HEK293 (cell line): ENCODE data around the gene DUSP1.

ENCODE experiments used
- CTCF ChIA-PET: fragments of 350-600 bp; formaldehyde crosslinking; extraction: SDS; loops from one replicate; lab custom pipeline; 2021; ENCODE audit warnings: antibody characterized with exemption; lab: Yijun Ruan, JAX
- POLR2A ChIA-PET: fragments of 300-600 bp; formaldehyde crosslinking; extraction: SDS; loops from one replicate; lab custom pipeline; 2020; ENCODE audit warnings: antibody characterized with exemption, inconsistent platforms; lab: Yijun Ruan, JAX
- H3K27ac ChIP-seq: fragments of 200-500 bp; sonication (Bioruptor generic); 2 replicates; pipeline ENCODE4 v1.5.1; 2014; ENCODE audit warnings: low read depth, low read length, control low read depth, inconsistent platforms; ENCODE audit errors: extremely low read depth
- H3K36me3 ChIP-seq, 2 experiments: fragments of 200-500 bp in 1 of 2; sonication (Bioruptor generic) in 1 of 2; 1 replicate in 1 of 2; 2 replicates in 1 of 2; pipeline ENCODE4 v1.5.1; 2014 to 2017; ENCODE audit warnings: inconsistent platforms in 2 of 2, low read length in 2 of 2; ENCODE audit not compliant: control insufficient read depth in 2 of 2, insufficient read depth in 1 of 2
- H3K4me1 ChIP-seq: fragments of 200-500 bp; sonication (Bioruptor generic); 2 replicates; pipeline ENCODE4 v1.5.1; 2014; ENCODE audit warnings: mild to moderate bottlenecking, low read length, inconsistent platforms; ENCODE audit not compliant: control insufficient read depth, insufficient read depth
- H3K4me3 ChIP-seq: 2 replicates; pipeline ENCODE4 v1.5.1; 2011; ENCODE audit warnings: low read depth, mild to moderate bottlenecking, control low read depth, low read length, moderate library complexity
- H3K9me3 ChIP-seq: fragments of 200-500 bp; sonication (Bioruptor generic); 2 replicates; pipeline ENCODE4 v1.5.1; 2014; ENCODE audit warnings: low read depth, low read length, inconsistent platforms; ENCODE audit not compliant: control insufficient read depth, insufficient read depth
- MEIS1 ChIP-seq: sonication (generic); formaldehyde crosslinking; IDR thresholded peaks from 2 replicates; pipeline ENCODE4 v1.8.1; 2022; ENCODE audit warnings: missing genetic modification reagents, mild to moderate bottlenecking, borderline replicate concordance
- ZFP69B ChIP-seq: fragments of 450-650 bp; formaldehyde crosslinking; IDR thresholded peaks from 2 replicates; pipeline ENCODE4 v1.5.1; 2016; ENCODE audit warnings: missing biosample characterization, missing genetic modification characterization
- ZIC2 ChIP-seq: fragments of 450-650 bp; formaldehyde crosslinking; IDR thresholded peaks from 2 replicates; pipeline ENCODE4 v1.5.1; 2016; ENCODE audit warnings: missing biosample characterization, missing genetic modification characterization
- ZNF16 ChIP-seq: fragments of 450-650 bp; formaldehyde crosslinking; IDR thresholded peaks from 2 replicates; pipeline ENCODE4 v1.5.1; 2016; ENCODE audit warnings: low read depth, missing biosample characterization, missing genetic modification characterization
- ZNF202 ChIP-seq: fragments of 450-650 bp; formaldehyde crosslinking; IDR thresholded peaks from 2 replicates; pipeline ENCODE4 v1.5.1; 2016; ENCODE audit warnings: missing biosample characterization, missing genetic modification characterization, borderline replicate concordance
- ZNF610 ChIP-seq: fragments of 450-650 bp; formaldehyde crosslinking; IDR thresholded peaks from 2 replicates; pipeline ENCODE4 v1.5.1; 2016; ENCODE audit warnings: missing biosample characterization, missing genetic modification characterization, borderline replicate concordance
- ZNF768 ChIP-seq: fragments of 450-650 bp; formaldehyde crosslinking; IDR thresholded peaks from 2 replicates; pipeline ENCODE4 v1.5.1; 2018; ENCODE audit warnings: missing biosample characterization, mild to moderate bottlenecking, missing genetic modification characterization
- TF ChIP-seq, protein P1 (sequence below): fragments of 450-650 bp; formaldehyde crosslinking; IDR thresholded peaks from 2 replicates; pipeline ENCODE4 v1.5.1; 2016; ENCODE audit warnings: missing biosample characterization, missing genetic modification characterization

Gene DUSP1

DNA sequence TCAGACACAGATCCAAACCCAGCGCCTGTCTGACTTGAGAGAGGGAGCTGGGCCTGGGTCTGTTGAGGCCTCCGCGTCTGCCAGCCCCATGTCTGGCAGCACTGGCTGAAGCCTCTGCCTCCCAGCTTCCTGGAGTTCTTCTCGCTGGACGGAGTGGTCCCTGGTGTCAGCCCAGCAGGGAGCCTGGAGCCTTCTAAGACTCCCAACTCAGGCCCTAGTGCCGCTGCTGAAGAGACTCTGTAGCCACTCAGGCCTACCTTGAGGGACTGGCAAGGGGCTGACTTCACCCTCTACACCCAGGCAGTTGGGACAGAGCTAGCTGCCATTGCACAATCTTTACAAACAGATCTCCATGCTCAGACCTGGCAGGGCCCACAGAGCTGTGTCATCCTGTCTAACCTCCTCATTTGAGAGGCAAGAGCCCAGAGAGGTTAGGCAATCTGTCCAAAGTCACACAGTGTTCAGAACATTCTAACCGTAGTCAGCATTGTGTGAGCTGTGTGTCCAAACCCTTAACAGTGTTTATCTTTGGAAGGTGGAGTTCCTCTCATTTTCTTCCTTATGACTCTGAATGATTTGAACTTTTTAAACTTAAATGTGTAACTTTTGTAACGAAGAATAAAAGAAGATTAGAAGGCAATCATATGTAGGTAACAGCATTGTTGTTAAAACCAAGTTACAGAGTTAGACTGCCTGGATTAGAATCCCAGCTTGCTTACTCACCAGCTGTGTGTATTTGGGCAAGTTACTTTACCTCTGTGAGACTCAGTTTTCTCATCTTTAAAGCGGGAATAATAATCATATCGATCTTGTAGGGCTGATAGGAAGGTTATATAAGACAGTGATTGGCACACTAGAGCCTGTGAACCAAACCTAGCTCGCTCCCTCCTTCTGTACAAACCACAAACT is 4.6 kb upstream of the DUSP1 start:
- Histone ChIP-seq H3K9me3 (no peaks in the 10 kb centered on the region), H3K36me3 (no peaks in the 10 kb centered on the region), H3K4me1 (no peaks in the 10 kb centered on the region), H3K4me3 (no peak overlapping the region), H3K27ac (no peak overlapping the region)
- POLR2A ChIA-PET = interaction anchor here (0.6 to 1.2 kb wide), 5 partner anchors 9 to 279 kb away, joined by 3 to 5 read pairs (median 3); no protein-coding TSS in a partner anchor
- TF ChIP-seq, protein P1, sequence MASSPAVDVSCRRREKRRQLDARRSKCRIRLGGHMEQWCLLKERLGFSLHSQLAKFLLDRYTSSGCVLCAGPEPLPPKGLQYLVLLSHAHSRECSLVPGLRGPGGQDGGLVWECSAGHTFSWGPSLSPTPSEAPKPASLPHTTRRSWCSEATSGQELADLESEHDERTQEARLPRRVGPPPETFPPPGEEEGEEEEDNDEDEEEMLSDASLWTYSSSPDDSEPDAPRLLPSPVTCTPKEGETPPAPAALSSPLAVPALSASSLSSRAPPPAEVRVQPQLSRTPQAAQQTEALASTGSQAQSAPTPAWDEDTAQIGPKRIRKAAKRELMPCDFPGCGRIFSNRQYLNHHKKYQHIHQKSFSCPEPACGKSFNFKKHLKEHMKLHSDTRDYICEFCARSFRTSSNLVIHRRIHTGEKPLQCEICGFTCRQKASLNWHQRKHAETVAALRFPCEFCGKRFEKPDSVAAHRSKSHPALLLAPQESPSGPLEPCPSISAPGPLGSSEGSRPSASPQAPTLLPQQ (tag by site-specific recombination) = peak; percentile 96
- TF ChIP-seq ZFP69B (tag by site-specific recombination) (peak; percentile 85), ZIC2 (tag by site-specific recombination) (peak; percentile 47; the same call in 1 of the 2 replicates), MEIS1 (CRISPR knock-in tag) (no peak), ZNF768 (tag by site-specific recombination) (peak; percentile 94)
- CTCF ChIA-PET = interaction anchor here (0.6 to 3.0 kb wide), 5 partner anchors 61 to 296 kb away, joined by 3 to 11 read pairs (median 5); no protein-coding TSS in a partner anchor

DNA sequence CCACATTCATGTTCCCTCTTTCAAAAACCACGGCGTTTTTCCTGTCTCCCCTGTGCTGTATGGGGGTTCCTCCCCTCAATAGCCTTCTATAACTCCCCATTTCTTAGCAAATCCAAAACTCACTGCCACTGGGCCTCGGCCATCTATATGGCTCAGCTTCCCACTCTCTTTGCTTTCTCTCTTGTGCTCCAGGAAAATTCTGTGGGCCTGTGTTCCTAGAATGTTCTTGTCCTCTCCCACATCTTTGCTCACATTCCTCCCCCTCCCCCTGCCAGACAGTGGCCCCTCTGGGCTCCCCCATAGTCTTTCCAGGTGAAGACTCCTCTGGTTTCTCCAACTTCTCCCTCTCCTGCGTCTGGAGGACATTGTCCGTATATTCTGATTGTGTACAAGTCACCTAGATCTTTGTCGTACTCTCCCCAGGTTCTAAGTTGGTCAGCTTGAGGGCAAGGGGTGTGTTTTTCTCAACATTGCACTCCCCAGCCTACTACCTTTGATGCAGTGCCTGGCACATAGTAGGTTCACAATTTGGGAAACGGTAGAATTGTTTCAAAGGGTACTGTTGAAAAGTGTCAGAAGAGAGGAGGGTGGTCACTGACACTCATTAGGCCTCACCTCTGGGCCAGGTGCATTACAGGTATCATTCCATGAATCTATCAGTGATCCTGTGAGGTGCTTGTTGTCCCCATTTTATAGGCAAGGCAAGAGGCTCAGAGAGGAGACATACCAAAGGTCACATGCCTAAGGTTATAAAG is 3.7 kb upstream of the DUSP1 start:
- peaks cover 0 to 5% of the 10 kb centered on the region in 2 experiments; a peak in 1 of 3 replicates for H3K36me3 ChIP-seq
- H3K4me3 ChIP-seq = no peak overlapping the region
- no peaks in the 10 kb centered on the region for H3K4me1 ChIP-seq
- TF ChIP-seq ZNF202 (tag by site-specific recombination) (no peak), ZNF16 (peak; percentile 54; the same call in 1 of the 2 replicates)
- TF ChIP-seq, all 188 proteins: peak for 1
- Histone ChIP-seq H3K9me3 (no peaks in the 10 kb centered on the region), H3K27ac (no peak overlapping the region)
- POLR2A ChIA-PET = interaction anchor here (0.9 to 1.2 kb wide), 2 partner anchors 10 to 14 kb away, joined by 3 read pairs; no protein-coding TSS in a partner anchor
- CTCF ChIA-PET = interaction anchor here (0.5 to 4.8 kb wide), 6 partner anchors 35 to 295 kb away, joined by 3 to 45 read pairs (median 4); no protein-coding TSS in a partner anchor

DNA sequence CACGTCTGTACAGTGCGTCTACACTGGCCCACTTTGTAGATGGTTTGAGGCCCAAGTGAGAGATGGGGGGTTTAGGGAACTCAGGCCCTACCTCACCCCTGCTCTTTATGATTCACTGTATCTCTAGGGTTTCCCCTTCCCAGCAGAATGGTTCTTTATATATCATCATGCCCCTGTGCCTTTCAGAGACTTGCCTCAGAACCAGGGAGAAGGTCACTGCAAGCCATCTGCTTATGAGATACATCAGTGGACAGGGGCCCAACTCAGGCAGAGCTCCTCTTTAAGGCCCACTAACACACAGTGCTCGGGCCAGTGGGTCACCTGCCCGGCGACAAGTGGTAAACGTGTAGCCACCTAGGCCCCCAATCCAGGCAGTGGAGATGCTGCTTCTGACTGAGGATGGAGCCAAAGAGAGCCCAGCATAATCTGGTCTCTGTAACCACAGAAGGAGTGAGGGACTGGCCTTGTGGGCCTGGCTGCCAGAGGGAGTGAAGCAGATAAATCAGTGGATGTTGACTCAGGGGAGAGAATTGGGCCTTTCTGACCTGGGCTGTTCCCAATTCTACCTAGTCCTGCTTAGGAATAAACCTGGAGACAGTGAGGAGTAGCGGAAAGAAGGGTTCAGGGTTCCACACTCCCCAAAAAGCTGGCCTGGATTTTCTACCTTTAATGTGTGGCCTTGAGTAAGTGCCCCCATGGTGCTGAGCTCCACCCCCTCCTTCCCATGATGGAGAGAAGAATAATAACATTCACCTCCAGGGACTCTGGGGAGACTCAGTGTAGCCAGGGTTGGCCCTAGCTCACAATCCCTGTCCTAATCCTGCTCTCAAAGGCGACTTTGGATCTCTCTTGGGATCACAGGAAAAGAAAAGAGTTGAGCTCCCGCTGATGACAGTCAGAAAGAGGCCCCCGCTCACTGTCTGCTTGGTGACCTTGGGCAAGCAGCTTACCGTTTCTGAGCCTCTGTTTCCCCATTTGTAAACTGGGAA is 2.8 kb upstream of the DUSP1 start:
- Histone ChIP-seq H3K27ac (no peak overlapping the region), H3K4me3 (no peak overlapping the region), H3K9me3 (no peaks in the 10 kb centered on the region), H3K4me1 (0 out of 2 replicates have a peak, but pooled peaks cover 3% of the 10 kb centered on the region), H3K36me3 (peaks cover 0 to 14% of the 10 kb centered on the region in 2 experiments; a peak in 1 of 3 replicates)
- ChIA-PET POLR2A (interaction anchor here (0.5 to 7.5 kb wide), 3 partner anchors 27 to 131 kb away, joined by 3 to 80 read pairs (median 15); no protein-coding TSS in a partner anchor), CTCF (interaction anchor here (0.5 to 4.8 kb wide), 9 partner anchors 12 to 210 kb away, joined by 3 to 45 read pairs (median 4); partner anchors contain the start of gene ATP6V0E1)
- TF ChIP-seq ZIC2 (tag by site-specific recombination) = 0 out of 2 replicates have a peak, but pooled peaks have one; percentile 18
- no peak for TF ChIP-seq ZNF610 (tag by site-specific recombination)
- TF ChIP-seq, all 188 proteins: peak for 1
